ENCODE data around the gene LRSAM1.

The LRSAM1 gene

GRCh38 chr9:127450830-127451607 is at the start of gene LRSAM1, which contains the start of gene RPL12:
LRSAM1 (plus strand) TSS chr9:127451510; CDS start chr9:127454528, 3,018 bp downstream.
RPL12 (minus strand) TSS chr9:127451406; CDS start chr9:127451317, 89 bp downstream.
- DNase-seq: peak; percentile 98 to 99

GRCh38 chr9:127402401-127403090 is 48.8 kb upstream of the LRSAM1 start:
- no peak for DNase-seq

- DNase-seq: no peak
Observed at GRCh38 chr9:127403507-127404192, 47.7 kb upstream of the LRSAM1 start.

GRCh38 chr9:127404631-127405030 is 46.7 kb upstream of the LRSAM1 start:
- DNase-seq: no peak

- no peak for DNase-seq
Observed at GRCh38 chr9:127405344-127406125, 45.8 kb upstream of the LRSAM1 start.

GRCh38 chr9:127406799-127407491 is 44.4 kb upstream of the LRSAM1 start:
- DNase-seq: no peak

GRCh38 chr9:127407492-127407843 is 43.8 kb upstream of the LRSAM1 start:
- DNase-seq: no peak

GRCh38 chr9:127411122-127411521 is 40.2 kb upstream of the LRSAM1 start:
- no peak for DNase-seq

- no peak for DNase-seq
Observed at GRCh38 chr9:127415141-127415540, 36.2 kb upstream of the LRSAM1 start.

- no peak for DNase-seq
Observed at GRCh38 chr9:127415657-127416056, 35.7 kb upstream of the LRSAM1 start.

- DNase-seq: no peak
Observed at GRCh38 chr9:127417131-127418036, 33.9 kb upstream of the LRSAM1 start.

- DNase-seq: peak; percentile 55 to 57
Observed at GRCh38 chr9:127418037-127418471, 33.3 kb upstream of the LRSAM1 start.

- no peak for DNase-seq
Observed at GRCh38 chr9:127419348-127419747, 32.0 kb upstream of the LRSAM1 start.

- no peak for DNase-seq
Observed at GRCh38 chr9:127421057-127421456, 30.3 kb upstream of the LRSAM1 start.

GRCh38 chr9:127422133-127422782 is 29.1 kb upstream of the LRSAM1 start:
- DNase-seq: no peak

- no peak for DNase-seq
Observed at GRCh38 chr9:127422787-127423186, 28.5 kb upstream of the LRSAM1 start.

- DNase-seq: no peak
Observed at GRCh38 chr9:127423476-127423933, 27.8 kb upstream of the LRSAM1 start.

- peak; percentile 94 for DNase-seq
Observed at GRCh38 chr9:127423934-127424675, 27.2 kb upstream of the LRSAM1 start, which contains the start of gene ZNF79. ZNF79 (plus strand) TSS chr9:127424382; CDS start chr9:127424788, 406 bp downstream.

GRCh38 chr9:127424676-127424999 is 26.7 kb upstream of the LRSAM1 start:
- DNase-seq: peak in 1 of 2 donors; percentile 47

- peak in 1 of 2 donors; percentile 61 for DNase-seq
Observed at GRCh38 chr9:127426756-127427155, 24.6 kb upstream of the LRSAM1 start.
